Hematopoietic multipotent progenitor cell treated with erythropoietin and hydrocortisone succinate and interleukin-3 and kit ligand, for 17 days (in vitro differentiated cells): ENCODE results near the gene KIRREL3.

Source experiments
- DNase-seq: peaks from one replicate; pipeline ENCODE4 v3.0.0-alpha.2; 2015; ENCODE audit warnings: low spot score

The KIRREL3 gene

GRCh38 chr11:126634963-126635362, 365.6 kb downstream of the KIRREL3 start:
- DNase-seq, result no peak

DNA sequence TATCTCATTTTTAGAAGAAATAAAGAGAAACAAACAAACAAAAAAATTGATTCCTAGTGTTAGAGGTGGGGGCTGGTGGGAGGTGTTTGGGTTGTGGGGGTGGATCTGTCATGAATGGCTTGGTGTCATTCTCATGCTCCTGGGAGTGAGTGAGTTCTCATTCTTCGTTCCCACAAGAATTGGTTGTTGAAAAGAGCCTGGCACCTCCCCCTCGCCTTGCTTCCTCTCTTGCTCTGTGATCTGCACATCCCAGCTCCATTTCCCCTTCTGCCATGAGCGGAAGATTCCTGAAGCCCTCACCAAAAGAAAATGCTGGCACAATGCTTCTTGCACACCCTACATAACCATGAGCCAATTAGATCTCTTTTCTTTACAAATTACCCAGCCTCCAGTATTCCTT, 367.2 kb downstream of the KIRREL3 start:
- no peak for DNase-seq

- no peak for DNase-seq
These were observed 369.4 kb downstream of the KIRREL3 start for GRCh38 chr11:126630893-126631798.

GRCh38 chr11:126630488-126630887, 370.1 kb downstream of the KIRREL3 start:
- DNase-seq, result no peak

DNA sequence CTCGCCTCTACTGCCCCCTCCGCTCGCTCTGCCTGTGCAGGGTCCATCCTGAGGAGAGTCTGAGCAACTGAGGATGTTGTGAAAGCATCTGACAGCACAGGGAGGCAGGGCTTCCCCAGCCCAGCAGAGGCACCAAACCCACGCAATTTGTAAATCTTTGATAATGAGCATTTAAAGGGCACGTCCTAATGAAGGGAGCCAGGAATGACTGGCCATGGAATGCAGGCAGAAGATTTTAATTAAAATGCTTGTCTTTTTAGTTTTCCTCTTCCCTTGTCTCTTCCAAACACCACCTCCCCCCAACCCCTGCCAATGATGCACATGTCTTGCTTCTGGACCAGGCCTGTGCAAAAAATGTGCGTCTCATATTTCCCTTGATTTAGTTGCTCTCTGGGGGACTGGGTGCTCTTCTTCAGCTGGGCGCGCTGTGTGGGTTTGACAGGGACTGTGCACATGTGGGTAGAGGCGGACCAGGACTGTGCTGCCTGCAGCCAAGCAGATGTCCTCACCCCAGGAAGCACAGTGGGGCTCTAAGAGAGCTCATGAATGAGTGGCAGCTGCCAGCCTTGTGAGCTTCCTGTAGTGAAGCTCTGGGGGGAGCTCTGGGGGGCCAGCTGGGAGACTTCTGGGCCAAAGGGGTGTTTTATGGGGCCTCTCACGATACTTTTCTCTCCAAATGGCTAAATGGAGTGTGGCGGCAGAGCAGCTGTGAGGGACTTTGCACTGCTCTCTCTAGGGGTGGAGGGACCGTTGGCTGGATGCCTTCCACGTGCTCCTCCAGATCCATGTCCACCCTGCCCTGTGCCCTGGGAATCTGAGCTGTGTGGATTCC, 371.6 kb downstream of the KIRREL3 start:
- DNase-seq, result no peak

GRCh38 chr11:126628450-126628789, 372.1 kb downstream of the KIRREL3 start:
- no peak for DNase-seq

DNA sequence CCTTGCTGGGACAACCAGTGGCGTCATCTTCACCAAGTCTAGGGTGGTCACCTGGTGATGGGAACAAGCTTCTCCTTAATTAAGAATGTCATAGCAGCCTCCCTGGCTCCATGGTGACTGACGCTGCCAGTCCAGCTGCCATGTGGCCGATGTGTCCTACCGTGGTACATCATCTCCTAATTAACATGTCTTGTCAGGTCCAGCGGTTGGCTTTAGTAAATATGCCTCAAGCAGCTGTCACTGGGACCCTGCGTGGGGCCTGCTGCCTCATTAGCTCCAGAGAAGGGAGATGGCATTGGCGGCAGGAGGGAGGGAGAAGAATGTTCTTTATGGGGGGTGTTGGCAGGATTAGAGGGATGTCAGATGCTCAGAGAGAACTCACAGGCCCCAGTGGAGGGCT, 373.1 kb downstream of the KIRREL3 start:
- no peak for DNase-seq

DNA sequence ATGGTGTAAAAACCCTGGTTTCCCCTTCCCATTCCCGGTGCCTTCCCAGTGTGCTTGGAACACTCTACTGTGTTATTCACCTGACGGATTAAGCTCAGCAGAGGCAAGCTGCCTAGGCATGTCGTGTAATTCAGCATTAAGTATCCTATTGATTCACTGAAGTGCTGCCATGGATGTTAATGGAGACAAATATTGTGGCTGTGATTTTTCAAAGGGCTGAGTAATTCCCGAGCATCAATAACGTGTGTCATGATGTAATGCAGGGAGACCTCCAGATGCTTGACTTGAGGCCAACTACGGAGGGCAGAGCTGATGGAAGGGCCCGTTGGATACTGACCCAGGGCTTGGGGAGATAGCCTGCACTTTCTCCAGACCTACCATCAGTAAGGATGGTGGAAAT, 376.1 kb downstream of the KIRREL3 start:
- DNase-seq, result no peak

GRCh38 chr11:126619516-126619915, 381.1 kb downstream of the KIRREL3 start:
- DNase-seq, result no peak

DNA sequence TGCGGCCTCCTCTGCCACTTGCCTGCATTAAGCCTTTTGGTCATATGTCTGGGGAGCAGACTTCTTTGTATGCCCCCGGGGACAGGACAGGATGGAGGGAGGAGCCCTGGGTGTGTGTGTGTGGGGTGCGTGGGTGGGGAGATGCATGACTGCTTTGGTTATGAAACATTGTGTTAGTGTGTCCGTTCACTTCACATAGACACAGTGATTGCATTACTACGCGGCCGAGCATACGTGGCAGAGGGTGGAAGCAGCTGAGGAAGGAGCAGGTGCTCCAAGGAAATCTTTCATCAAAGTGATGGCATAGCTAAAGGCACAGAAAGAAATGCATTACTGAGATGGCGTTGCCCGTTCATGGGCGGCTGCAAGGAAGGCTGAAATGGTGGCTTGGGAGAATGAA, 384.7 kb downstream of the KIRREL3 start:
- no peak for DNase-seq

- DNase-seq, result no peak
These were observed 387.3 kb downstream of the KIRREL3 start for GRCh38 chr11:126613272-126613671.

- DNase-seq, result no peak
These were observed 387.9 kb downstream of the KIRREL3 start for GRCh38 chr11:126612671-126613070.

DNA sequence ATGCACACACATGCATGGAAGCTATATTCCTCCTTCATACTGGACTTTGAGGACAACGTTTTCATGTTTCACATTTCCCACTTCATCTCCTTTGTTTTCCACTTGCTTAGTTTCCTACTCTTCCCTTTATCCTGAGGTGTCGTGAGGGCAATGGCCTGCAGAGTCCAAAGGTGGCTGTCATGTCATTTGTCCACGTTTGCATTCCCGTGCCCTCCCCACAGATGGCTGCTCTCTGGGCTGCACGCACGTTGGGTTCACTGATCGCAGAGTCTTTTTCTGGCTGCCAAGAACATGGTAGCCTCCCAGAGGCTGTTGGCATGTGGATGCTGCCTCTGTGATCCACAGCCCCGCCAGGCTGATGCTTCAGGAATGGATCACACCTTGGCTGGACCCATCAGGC, 389.1 kb downstream of the KIRREL3 start:
- DNase-seq, result no peak

DNA sequence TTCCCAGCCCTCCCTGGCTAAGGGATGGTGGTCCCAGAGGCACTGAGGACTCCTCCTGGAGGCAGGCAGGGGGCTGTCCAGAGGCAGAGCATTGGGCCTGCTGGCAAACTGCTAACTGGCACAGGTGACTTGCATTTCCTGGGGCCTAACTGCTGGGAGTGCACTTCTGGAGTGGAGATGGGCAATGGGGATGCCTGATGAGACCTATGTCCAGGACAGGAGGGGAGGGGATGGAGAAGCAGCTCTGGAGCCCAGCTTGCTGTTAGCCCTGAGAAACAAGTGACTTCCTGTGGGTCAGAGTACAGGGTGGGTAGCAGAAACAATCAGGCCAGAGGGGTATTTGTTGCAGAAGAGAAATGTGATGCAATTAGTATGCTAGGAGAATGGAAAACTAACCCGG, 391.9 kb downstream of the KIRREL3 start:
- DNase-seq, result no peak

- DNase-seq, result no peak
These were observed 392.6 kb downstream of the KIRREL3 start for GRCh38 chr11:126607776-126608541.

GRCh38 chr11:126607374-126607773, 393.2 kb downstream of the KIRREL3 start:
- no peak for DNase-seq

- DNase-seq, result no peak
These were observed 394.1 kb downstream of the KIRREL3 start for GRCh38 chr11:126606484-126606883.

DNA sequence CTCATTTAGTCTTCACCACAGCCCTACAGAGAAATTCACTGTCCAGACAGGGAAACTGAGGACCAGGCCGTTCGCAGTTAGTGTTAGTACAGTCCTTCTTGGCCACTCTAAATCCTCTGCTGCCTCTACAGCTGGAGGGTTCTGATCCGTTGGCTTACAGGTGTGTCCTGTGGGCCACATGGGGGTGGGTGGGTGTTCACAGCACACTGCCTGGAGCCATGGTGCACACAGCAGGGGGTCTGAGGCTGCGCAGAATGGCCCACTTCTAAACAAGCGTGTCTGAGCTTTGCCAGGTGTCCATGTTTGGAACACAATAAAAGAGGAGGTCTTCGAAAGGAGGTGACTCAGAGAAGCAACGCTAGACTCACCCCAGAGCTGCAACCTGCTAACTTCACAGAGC, 396.1 kb downstream of the KIRREL3 start:
- no peak for DNase-seq

- no peak for DNase-seq
These were observed 397.1 kb downstream of the KIRREL3 start for GRCh38 chr11:126603486-126603885.

DNA sequence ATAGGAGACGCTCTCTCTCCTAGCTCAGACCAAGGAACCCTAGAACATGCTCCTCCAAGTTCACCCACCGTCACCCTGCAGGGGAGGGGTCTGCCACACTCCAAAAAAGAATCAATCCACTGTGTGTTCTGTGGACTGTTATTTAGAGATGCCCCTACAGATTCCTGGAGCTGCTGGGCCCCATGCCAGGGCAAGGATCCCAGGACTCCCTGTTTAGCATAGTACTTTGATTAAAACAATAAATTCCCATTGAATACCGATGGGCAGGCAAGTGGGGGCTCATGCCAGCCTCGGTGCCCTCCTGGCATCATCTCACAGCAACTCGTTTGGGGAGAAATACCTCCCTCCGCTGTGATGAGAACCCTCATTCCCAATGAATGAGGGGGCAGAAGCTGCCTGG, 397.6 kb downstream of the KIRREL3 start:
- no peak for DNase-seq

DNA sequence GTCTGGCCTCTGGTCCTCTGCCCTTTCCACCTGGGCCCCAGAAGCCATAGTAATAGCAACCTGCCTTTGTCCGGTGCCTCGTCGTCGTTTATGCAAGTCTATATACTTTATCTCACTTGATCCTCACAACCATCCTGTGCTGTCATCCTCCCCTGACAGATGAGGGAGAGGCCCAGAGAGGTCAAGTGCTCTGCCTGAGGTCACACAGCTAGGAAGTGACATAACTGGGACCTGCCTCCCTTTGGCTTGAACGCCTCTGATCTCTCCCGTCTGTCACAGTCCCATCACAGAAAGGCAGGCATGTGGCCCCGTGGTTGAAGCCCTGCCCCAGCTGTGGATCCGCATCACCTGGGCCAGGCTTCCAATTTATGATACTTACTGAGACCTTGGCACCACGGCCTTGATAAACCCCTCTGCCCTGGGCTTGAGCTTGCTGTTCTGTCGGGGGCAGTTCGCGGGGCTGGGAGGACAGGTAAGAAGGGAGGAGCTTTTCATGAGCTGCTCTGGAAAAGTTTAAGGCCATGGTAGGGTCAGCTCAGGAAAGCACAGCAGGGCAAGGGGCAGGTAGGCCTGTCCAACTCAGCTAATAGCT, 398.1 kb downstream of the KIRREL3 start:
- DNase-seq, result no peak

DNA sequence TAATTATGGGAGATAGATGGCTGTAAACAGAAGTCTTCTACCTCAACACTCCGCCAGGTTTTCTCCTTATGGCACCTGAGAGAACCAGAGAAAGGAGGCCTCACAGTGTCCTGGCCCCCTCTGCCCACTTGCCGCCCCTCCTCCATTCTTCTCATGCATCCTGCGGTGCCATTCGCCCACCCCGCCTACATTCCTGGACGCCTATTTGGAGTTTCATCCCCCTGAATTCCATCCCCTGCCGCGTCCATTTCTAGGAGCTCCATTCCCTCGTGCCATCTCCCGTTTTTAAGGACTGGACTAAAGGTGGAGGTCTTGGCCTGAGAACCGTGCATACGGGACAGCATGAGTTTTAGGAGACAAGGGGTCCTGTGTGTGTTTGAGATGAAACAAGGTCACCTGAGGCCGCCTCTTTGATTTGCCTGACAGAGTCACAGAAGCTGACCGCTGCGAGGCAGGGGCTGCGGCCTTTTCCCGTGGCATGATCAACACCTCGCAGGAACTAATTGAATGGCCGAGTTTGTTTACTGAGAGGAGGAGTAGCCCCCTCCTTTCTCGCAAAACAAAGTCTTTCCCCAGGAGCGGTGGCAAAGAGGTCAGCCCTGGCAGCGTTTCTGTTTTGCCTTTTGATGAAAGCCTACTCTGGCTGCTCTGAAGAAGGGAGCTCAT, 398.9 kb downstream of the KIRREL3 start:
- DNase-seq, result no peak
